IPS DF 19.7 (cell line): ENCODE results near the gene POU4F3.
"Not testable (repeated sequence)": the region's sequence is repeated elsewhere in the genome, so short reads cannot be mapped to it uniquely, and the experiment has no call there.

ENCODE experiments used
- DNase-seq: peaks from one replicate; pipeline ENCODE4 v3.0.0-alpha.2; 2013; ENCODE audit warnings: low read depth, low spot score

The POU4F3 gene, protein sequence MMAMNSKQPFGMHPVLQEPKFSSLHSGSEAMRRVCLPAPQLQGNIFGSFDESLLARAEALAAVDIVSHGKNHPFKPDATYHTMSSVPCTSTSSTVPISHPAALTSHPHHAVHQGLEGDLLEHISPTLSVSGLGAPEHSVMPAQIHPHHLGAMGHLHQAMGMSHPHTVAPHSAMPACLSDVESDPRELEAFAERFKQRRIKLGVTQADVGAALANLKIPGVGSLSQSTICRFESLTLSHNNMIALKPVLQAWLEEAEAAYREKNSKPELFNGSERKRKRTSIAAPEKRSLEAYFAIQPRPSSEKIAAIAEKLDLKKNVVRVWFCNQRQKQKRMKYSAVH

DNA sequence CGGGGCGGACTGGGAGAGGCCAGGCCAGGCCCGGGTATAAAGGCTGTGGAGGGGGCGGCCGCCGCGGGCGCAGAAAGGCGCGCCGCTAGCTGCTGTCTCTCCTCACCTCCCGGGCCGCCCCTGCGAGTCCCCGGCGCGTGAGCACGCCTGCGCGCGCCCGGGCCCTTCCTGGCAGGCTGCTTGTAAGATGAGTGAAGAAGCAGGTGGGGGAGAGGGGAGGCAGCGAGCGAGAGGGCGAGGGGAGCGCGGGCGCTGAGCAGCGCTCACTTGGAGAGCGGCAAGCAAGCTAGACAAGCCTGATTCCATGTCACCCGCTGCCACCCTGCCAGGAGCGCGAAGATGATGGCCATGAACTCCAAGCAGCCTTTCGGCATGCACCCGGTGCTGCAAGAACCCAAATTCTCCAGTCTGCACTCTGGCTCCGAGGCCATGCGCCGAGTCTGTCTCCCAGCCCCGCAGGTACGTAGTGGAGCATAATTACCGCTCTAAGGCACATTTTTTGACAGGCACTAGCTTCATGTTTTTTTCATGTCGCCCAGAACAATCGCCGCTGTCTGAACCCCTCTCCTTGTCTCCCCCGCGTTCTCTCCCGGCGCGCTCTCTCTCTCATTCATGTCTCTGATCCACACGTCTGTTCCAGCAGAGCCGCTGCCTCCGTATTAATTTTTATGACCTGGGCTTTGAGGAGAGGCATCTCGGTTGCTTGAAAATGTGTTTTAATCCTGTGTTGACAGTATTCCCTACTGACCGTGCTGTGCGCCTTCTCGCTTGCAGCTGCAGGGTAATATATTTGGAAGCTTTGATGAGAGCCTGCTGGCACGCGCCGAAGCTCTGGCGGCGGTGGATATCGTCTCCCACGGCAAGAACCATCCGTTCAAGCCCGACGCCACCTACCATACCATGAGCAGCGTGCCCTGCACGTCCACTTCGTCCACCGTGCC is at the start of gene POU4F3:
POU4F3 (plus strand) TSS at position 66 of the 941 bp plus-strand sequence; CDS start at position 340, 274 bp downstream.
- no peak for DNase-seq

DNA sequence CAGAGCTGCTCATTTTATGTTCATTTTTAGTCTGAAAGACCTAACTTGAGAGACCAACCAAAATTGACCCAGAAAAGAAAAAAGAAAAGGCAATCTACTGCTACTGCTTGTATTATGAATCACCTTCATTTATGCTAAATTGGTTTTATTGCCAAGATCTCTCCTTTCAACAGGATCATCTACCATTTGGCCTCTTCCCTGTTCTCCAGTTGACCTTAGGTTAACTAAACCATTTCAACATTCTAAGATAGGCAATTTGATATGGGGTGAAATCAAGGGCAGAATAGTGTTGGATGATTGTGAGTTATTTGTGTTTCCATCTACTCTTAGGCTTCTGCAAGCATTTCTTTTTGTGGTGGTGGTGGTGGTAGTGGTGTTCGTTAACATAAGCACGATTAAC is 48.3 kb upstream of the POU4F3 start:
- DNase-seq, result no peak

DNA sequence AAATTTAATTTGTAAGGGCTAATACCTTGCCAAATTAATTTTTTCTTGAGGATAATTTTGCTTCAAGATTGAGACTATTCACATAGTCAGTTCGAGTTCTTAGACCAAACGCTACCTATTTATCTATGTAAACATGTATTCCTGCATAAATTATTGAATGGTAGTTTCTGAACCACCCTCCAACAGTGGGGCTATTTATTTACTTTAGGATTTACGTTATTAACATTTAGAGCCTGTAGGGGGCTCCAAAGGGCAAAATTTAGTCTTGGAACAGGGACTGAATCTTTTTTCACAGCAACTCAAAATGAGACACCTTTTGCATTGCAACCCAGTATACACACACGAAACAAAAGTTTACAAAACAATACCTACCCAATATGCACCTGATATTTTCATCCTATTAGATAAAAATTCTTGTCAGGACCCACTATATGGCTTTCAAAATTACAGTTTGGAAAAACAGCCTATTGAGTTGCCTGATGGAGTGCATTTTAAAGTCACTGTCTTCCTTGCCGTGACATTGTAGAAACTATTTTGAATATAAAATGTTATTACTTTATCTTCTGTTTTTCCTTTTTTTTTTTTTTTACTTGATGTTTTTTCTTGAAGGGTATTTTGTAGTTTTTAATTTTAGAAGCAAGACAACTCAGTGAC is 47.1 kb upstream of the POU4F3 start:
- DNase-seq, result peak; percentile 5

DNA sequence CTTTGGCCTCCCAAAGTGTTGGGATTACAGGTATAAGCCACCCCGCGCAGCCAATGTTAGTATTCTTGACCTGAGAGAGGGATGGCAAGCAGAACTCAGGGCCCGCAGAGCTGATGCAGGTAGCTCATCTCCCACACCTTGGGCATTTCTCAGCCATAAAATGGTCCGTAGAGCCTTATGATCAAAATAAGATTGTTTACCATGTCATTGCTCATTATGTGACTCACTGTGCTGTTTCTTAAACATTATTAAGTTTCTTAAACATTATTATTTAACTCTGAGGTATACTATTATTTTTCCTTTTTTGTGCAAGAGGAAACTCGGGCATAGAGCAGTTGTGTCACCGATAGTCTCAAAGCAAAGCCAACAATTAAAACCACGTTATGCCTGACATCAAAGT is 42.4 kb upstream of the POU4F3 start:
- DNase-seq, result no peak

DNA sequence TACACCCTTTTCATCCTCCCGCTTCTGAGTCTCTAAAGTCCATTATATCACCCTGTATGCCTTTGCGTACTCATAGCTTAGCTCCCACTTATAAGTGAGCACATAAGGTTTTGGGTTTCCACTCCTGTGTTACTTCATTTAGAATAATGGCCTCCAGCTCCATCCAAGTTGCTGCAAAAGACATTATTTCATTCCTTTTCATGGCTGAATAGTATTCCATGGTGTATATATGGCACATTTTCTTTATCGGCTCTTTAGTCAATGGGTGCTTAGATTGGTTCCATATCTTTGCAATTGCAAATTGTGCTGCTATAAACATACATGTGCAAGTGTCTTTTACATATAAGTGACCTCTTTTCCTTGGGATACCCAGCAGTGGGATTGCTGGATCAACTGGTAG is 39.7 kb upstream of the POU4F3 start:
- not testable (repeated sequence) for DNase-seq

DNA sequence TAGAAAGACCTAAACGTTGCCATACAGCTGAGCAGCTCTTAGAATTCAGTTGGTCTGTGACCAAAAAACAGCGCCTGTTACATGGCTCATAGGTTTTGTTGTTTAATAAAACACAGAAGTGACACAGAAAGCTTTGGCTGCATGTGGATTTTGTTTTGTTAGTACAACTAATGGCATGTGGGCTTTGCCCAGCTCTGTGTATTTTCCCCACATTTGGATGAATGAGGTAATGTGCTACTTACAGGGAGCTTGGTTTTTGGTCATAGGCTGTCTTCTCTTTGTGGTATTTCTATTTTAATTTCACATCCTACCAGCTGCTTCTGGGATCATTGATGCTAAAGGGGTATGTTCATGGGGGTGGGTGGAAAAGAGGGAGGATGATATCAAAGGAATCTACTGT is 37.0 kb upstream of the POU4F3 start:
- no peak for DNase-seq

DNA sequence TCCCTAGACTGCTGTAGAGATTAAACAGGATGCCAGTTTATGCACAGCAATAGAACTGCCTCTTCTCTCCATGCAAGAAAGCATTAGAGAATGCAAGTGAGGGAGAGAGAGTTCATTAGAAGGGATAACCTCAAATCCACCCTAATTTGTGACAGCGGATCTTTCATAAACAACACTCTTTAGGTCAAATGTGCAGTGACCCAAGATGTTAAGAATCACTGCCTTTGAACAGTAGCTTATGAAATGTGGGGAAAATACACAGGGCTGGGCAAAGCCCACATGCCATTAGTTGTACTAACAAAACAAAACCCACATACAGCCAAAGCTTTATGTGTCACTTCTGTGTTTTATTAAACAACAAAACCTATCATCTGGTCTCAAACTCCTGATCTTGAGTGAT is 36.2 kb upstream of the POU4F3 start:
- no peak for DNase-seq

DNA sequence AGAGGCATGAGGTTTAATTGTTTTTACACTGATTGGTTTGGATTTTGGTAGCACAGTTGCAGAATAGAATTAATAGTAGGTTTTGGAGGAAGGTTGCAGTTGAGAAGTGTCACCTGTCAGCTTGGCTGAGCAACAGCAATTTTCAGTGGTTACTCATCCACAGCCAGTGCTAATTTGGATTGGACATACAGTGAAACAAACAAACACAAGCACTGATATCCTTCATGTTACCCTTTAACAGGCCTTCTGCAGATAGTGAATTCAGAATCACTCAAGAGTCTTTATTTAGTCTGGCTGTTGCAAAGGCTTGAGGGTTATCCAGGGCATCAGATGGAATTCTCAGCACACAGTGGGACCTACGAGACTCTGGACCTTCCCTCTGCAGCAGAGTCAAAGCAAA is 31.8 kb upstream of the POU4F3 start:
- DNase-seq, result no peak

DNA sequence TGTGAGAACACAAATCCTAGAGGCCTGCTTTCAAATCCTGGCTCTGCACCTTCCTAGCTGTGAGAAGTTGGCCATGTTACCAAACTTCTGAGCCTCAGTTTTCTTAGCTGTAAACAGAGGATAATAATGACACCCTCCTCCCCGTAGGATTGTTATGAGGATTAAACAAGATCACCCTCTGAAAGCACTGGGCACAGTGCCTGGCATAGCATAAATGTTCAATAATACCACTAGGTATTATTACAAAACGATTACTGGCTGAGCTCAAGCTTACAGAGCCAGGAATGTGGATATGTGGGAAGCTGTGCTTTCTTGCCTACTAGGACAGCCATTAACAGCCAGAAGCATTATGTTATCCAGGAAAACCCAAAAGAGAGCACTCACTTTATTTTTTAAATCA is 30.8 kb upstream of the POU4F3 start:
- no peak for DNase-seq

DNA sequence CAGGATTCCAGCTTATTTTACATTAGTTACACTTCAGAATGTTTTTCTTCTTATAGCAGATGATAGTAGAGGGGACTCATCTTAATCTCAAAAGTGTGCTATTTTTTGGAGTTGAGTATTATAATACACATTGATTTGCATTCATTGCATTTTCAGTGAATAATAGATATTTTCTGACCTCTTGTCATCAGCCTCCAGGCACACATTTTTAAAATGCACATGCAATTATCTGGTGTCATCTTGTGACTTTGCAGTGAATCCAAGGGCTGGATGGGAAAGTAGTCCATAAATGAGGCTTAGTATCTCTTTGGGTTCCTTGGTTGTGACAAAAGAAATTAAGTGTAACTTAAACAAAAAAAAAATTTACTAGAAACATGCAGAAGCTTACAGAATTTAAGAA is 28.1 kb upstream of the POU4F3 start:
- no peak for DNase-seq

DNA sequence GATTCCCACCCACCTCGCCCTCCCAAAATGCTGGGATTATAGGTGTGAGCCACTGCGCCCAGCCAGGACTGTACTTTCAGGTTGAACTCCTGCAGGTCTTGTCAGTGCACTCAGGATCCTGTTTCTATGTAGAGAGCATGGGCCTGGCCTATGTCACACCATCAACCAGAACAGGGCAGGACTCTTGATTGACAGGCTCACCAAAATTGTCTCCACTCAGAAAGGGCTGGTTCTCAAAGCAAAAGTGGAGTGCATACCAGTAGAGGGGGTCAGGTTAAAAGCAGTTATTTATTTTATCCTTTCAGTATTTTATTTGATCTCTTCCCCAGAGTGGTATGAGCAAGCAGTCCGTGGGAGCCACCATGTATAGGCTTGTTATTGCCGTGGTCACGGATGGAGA is 27.4 kb upstream of the POU4F3 start:
- DNase-seq, result no peak

DNA sequence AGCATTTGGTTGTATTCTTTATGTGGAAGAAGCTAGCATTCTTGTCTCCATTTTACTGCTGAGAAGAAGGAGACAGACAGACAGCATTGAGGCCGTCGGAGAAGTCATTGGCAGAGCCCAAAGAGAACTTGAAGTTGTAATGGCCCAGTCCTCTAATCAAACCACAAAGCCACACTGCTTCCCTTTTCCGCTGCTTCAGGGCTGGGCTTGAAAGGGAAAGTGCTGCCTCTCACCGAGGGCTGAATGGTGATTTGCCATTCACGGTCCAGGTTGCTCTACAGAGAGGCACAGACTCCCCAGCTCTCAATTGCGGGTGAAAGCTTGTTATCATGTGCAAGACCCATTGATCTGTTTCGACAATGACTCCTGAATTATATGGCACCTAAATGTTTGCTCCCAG is 25.6 kb upstream of the POU4F3 start:
- DNase-seq, result no peak

DNA sequence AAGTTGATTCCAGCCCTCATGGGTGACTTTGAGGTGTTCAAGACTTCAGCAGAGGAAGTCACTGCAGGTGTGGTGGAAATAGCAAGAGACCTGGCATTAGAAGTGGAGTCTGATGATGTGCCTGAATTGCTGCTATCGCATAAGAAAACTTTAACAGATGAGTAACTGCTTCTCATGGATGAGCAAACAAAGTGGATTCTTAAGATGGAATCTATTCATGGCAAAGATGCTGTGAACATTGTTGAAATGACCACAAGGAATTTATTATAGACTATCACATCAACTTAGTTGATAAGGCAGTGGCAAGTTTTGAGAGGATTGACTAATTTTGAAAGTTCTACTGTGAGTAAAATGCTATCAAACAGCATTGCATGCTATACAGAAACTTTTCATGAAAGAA is 17.1 kb upstream of the POU4F3 start:
- no peak for DNase-seq

DNA sequence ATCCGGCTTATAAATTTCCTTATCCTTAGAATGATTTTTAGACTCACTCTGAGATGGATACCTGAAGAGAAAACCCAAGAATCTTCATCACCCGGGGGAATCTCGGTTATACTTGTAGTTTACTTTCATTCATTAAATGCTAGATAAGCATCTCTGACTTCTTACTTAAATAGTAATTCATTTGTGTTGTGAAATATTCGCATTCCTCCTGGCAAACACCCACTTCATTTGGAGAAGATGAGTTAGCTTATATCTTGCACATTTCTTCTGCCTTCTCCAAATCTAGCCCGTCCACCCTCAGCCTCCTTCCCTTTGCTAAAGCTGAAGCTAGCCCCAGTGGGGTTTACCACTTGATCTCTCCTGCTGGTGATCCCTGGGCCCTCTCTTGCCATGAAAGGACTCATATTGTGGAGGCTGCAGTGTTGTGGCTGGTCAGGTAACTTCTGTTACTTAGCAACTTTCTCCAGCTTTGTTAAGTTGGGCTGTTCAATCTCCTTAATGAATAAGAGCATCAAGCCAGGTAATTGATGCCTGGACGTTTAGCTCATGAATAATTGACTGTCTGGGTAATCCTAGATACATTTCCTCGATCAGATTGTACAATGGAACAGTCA is 11.3 kb upstream of the POU4F3 start:
- no peak for DNase-seq

DNA sequence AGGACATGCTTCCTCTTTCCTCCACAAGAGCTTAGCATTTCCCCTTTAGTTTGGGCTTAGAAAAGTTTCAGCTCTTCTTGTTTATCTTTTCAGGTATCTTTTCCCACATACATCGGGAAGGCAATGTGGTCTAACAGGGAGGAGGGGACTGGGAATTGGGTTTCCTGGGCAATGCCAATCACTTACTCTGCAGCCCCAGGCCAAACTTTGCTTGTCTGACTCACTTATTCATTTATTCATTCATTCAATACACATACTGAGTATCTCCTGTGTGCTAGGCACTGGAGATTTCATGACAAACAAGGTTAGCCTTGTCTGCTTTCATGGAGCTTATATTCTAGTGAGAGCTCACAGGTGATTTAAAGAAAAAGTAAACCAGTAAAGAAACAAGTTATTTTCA is 10.7 kb upstream of the POU4F3 start:
- DNase-seq, result no peak

DNA sequence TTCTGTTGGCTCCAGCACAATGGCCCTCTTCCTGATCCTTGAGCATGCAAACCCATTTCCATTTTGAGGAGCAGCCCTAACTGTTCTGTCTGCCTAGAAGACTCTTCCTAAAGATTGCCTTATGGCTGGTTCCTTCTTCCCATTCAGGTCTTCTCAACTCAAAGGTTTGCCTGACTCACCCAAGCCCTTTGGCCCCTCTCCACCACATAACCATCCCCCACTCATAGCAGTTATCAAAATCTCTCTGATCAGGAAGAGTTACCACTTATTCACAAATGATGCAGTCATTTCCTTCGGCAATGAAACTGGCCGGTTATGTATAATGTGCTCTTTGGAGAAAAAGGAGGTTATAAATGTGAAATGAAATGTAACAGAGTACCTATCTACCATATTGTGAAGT is 8.9 kb upstream of the POU4F3 start:
- no peak for DNase-seq

DNA sequence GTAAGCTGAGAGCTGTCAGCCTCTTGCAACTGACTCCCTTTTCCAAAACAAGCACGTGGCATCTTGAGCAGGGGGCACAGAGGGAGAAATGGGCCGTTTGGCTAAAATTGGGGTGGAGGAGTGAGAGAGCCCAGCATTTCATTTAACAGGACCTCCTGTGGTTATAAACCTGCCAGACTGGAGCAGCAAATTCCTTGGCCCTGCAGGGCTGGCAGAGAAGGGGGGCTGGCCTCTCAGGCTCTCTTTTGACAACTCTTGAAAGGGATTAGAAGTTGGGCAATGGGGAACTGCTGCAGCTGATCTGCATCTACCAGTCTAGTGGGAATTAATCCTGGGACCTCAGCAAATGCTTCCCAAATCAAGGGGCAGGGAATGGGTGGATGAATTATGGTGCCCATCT is 7.2 kb upstream of the POU4F3 start:
- no peak for DNase-seq

DNA sequence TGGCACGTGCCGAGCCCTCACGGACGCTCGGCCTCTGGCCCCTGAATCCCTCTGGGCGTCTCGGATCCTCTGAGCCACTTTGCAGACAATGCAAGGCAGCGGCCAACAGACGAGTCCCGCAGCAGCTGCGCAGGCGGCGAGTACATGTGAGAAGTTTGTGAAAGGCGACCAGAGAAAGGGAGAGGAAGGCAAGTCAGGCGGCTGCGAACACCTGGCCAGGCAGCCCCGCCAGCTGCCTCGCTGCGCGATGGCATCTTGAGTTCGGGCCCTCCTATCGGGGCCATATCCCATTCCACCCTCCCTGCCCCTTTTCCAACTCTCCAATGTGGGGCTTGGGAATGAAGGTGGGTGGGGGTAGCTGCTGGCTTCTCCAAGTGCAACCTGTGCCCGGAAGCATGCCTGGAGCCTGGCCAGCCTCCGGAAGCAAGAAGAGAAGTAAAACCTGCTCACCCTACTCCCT is 4.5 kb upstream of the POU4F3 start:
- DNase-seq, result no peak

DNA sequence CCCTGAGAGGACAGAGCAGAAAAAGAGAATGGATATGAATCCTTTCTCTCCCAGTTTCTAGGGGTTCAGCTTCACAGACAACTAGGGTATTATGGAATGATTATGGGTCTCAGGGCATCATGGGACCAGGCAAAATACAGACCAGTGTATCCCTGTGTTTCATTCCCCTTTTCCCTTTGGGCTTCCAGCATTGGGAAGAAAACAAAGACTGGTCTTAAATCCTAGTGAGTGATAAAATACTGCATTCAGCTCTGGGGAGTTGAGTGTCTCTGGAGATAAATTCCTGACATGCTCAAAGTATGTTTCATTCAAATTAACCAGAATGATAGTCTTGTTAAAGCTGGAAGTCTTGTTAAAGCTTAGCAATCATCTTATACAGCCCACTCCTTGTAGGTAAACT is 2.4 kb upstream of the POU4F3 start:
- no peak for DNase-seq

DNA sequence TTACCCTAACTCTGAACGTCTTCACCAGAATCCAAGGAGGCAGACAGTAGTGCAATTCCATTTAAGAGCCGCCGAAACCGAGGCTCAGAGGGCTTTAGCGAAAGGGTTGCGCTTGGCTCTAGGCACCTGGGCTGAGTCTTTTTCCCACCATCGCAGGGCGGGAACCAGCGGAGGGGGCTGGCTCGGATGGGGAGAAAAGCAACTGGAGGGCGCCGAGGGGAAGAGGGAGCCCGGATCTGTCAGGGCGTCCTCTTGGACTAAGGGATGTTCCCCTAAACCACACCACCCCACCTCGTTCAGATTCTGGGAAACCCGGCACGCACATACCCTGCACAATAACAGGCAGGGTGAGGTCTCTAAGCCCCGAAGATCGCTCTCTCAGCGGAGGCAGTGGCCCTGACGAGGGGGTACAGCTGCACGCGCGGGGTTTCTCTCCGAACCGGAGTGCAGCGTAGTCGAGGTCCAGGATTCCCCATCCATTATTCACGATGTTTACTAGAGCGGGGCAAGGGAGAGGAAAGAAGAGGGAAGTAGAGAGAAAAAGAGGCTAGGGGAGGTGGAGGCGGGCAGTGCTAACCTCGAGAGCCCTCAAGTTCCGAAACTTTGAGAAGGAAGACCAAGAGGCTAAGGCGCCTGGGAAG is 1.3 kb upstream of the POU4F3 start:
- no peak for DNase-seq

DNA sequence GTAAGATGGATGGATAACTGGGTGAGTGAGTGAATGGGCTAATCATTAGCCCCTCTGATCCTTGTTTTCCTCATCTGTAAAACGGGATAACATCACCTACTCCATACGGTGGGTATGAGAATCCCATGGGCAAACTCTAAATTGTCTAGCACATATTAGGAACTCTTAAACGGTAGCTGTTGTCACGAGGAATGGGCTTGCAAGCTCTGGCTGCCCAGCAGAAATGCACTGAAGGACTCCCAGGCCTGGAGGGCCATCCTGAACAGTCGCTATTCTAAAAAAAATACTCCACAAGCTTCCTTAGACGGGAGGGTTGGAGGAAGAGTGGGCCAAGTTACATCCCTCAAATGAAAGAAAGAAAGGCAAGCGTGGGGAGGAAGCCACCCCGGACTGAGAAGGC is 711 bp upstream of the POU4F3 start:
- DNase-seq, result no peak
